ENCODE data around the gene SERINC2. TPM values are rescaled to one million over a fixed set of nuclear protein-coding genes. Genes with fewer than 3 reads are reported as not detected.
A peak's percentile ranks its signal among the peaks of the same experiment; 100 is the strongest.

The SERINC2 gene
- total RNA-seq, 1 donor from 2014 or later, result 17.4 TPM

- Histone ChIP-seq H3K4me1 (no peaks in the 10 kb centered on the region), H3K27me3 (no peaks in the 10 kb centered on the region), H3K27ac (no peak overlapping the region), H3K4me3 (no peak overlapping the region), H3K9me3 (no peaks in the 10 kb centered on the region), H3K36me3 (no peaks in the 10 kb centered on the region)
- intact Hi-C loops (cut with DNase I), result no loop called here
- TF ChIP-seq CTCF (IDR thresholded peaks at IDR 0.05), result no peak
- TF ChIP-seq POLR2AphosphoS5 (IDR thresholded peaks at IDR 0.05; ENCODE audit: insufficient read depth in 1 of 2, low read depth in 1 of 2), result no peak
- TF ChIP-seq POLR2A (IDR thresholded peaks at IDR 0.05), result no peak
- no peak for DNase-seq (ENCODE audit: extremely low spot score in 2 of 2)
These were observed 2.8 kb upstream of the SERINC2 start for GRCh38 chr1:31409946-31410858.

- Histone ChIP-seq H3K4me1 (no peaks in the 10 kb centered on the region), H3K27ac (no peak overlapping the region), H3K36me3 (no peaks in the 10 kb centered on the region), H3K4me3 (no peak overlapping the region), H3K9me3 (no peaks in the 10 kb centered on the region), H3K27me3 (no peaks in the 10 kb centered on the region)
- no peak for TF ChIP-seq POLR2AphosphoS5 (IDR thresholded peaks at IDR 0.05; ENCODE audit: insufficient read depth in 1 of 2, low read depth in 1 of 2)
- TF ChIP-seq POLR2A (IDR thresholded peaks at IDR 0.05), result no peak
- no peak for TF ChIP-seq CTCF (IDR thresholded peaks at IDR 0.05)
- intact Hi-C loops (cut with DNase I), result no loop called here
- DNase-seq (ENCODE audit: extremely low spot score in 2 of 2), result no peak
These were observed 2.1 kb upstream of the SERINC2 start for GRCh38 chr1:31410871-31411270.

GRCh38 chr1:31412205-31412604 lies 808 bp upstream of the SERINC2 start:
- DNase-seq (ENCODE audit: extremely low spot score in 2 of 2), result no peak
- intact Hi-C loops (cut with DNase I), result no loop called here
- Histone ChIP-seq H3K4me1 (no peaks in the 10 kb centered on the region), H3K4me3 (no peak overlapping the region), H3K9me3 (no peaks in the 10 kb centered on the region), H3K27me3 (no peaks in the 10 kb centered on the region), H3K36me3 (no peaks in the 10 kb centered on the region), H3K27ac (no peak overlapping the region)
- TF ChIP-seq CTCF (IDR thresholded peaks at IDR 0.05) (no peak), POLR2A (IDR thresholded peaks at IDR 0.05) (no peak)

- TF ChIP-seq POLR2AphosphoS5 (IDR thresholded peaks at IDR 0.05; ENCODE audit: insufficient read depth in 1 of 2, low read depth in 1 of 2) (peak in 1 of 2 donors; percentile 28), POLR2A (IDR thresholded peaks at IDR 0.05) (no peak)
- H3K4me3 ChIP-seq, result peak overlapping the region; percentile 64 to 74
- no peaks in the 10 kb centered on the region for H3K27me3 ChIP-seq
- intact Hi-C loops (cut with DNase I), result no loop called here
- no peaks in the 10 kb centered on the region for H3K36me3 ChIP-seq
- no peaks in the 10 kb centered on the region for H3K4me1 ChIP-seq
- H3K9me3 ChIP-seq, result no peaks in the 10 kb centered on the region
- H3K27ac ChIP-seq, result peak overlapping the region; percentile 66
- DNase-seq (ENCODE audit: extremely low spot score in 2 of 2), result no peak
These were observed 490 bp downstream of the SERINC2 start for GRCh38 chr1:31413405-31414001.

- H3K27ac ChIP-seq, result no peak overlapping the region
These were observed 2.0 kb downstream of the SERINC2 start for GRCh38 chr1:31414980-31415370.

More at GRCh38 chr1:31414980-31415370, 2.0 kb downstream of the SERINC2 start:
- H3K4me3 ChIP-seq, result no peak overlapping the region
- no peak for DNase-seq (ENCODE audit: extremely low spot score in 2 of 2)
- H3K9me3 ChIP-seq, result no peaks in the 10 kb centered on the region
- intact Hi-C loops (cut with DNase I), result no loop called here
- no peaks in the 10 kb centered on the region for H3K4me1 ChIP-seq
- no peaks in the 10 kb centered on the region for H3K27me3 ChIP-seq
- TF ChIP-seq POLR2A (IDR thresholded peaks at IDR 0.05) (no peak), POLR2AphosphoS5 (IDR thresholded peaks at IDR 0.05; ENCODE audit: insufficient read depth in 1 of 2, low read depth in 1 of 2) (no peak), CTCF (IDR thresholded peaks at IDR 0.05) (no peak)
- no peaks in the 10 kb centered on the region for H3K36me3 ChIP-seq

Measured in vagina (tissue), 2 donors.